ENCODE data around the gene FAM193A. TPM values are rescaled to one million over a fixed set of nuclear protein-coding genes. Genes with fewer than 3 reads are reported as not detected.
"Not testable (repeated sequence)": the region's sequence is repeated elsewhere in the genome, so short reads cannot be mapped to it uniquely, and the experiment has no call there.

The FAM193A gene
- polyA plus RNA-seq, 2 donors: 5.8 to 10.2 TPM

GRCh38 chr4:2672082-2672481, 135.6 kb downstream of the FAM193A start:
- H3K27me3 ChIP-seq (ENCODE audit: control insufficient read depth in 1 of 2, insufficient read depth in 2 of 2, low read length in 2 of 2): no peaks in the 10 kb centered on the region
- no peak overlapping the region for H3K4me3 ChIP-seq (ENCODE audit: low read depth in 1 of 2, low read length in 2 of 2)
- WGBS, 2 donors: 82 to 89% methylated on average over 3 of the region's 3 CpGs
- H3K4me1 ChIP-seq (ENCODE audit: control insufficient read depth in 2 of 2, insufficient read depth in 2 of 2, low read length in 1 of 2): peaks cover 0 to 4% of the 10 kb centered on the region in 2 donors
- no peaks in the 10 kb centered on the region for H3K9me3 ChIP-seq (ENCODE audit: control insufficient read depth in 2 of 2, insufficient read depth in 1 of 2, low read depth in 1 of 2, low read length in 1 of 2)
- no peak overlapping the region for H3K27ac ChIP-seq (ENCODE audit: low read depth in 2 of 2, low read length in 1 of 2)
- H3K36me3 ChIP-seq (ENCODE audit: control insufficient read depth in 2 of 2, insufficient read depth in 2 of 2, low read length in 1 of 2): peaks cover 3 to 12% of the 10 kb centered on the region in 2 donors

DNA sequence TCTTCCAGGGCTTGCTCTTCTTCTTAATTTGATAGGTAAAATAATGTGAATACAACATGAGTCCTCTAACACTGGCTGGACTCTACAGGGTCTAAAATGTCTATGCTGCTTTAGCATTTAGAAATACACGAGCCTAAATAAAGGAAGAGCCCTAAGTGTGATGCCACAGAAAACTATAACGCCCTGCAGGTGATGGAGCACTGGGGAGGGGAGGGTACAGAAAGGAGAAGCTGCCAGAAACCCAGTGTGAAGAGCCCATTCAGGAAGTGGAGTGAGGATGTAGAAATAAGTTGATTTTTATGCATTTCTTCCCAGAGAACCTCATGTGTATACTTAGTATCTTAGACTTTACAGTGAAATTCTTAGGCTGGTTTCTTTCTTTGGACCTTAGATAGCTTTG, 136.3 kb downstream of the FAM193A start:
- Histone ChIP-seq H3K36me3 (ENCODE audit: control insufficient read depth in 2 of 2, insufficient read depth in 2 of 2, low read length in 1 of 2) (peaks cover 3 to 12% of the 10 kb centered on the region in 2 donors), H3K4me1 (ENCODE audit: control insufficient read depth in 2 of 2, insufficient read depth in 2 of 2, low read length in 1 of 2) (peaks cover 0 to 4% of the 10 kb centered on the region in 2 donors)
- 60 to 66% methylated on average over 2 of the region's 2 CpGs for whole genome bisulfite sequencing, 2 donors

GRCh38 chr4:2673157-2673556, 136.7 kb downstream of the FAM193A start:
- peaks cover 3 to 12% of the 10 kb centered on the region in 2 donors for H3K36me3 ChIP-seq (ENCODE audit: control insufficient read depth in 2 of 2, insufficient read depth in 2 of 2, low read length in 1 of 2)
- 61 to 67% methylated on average over 1 of the region's 1 CpG for WGBS, 2 donors
- H3K9me3 ChIP-seq (ENCODE audit: control insufficient read depth in 2 of 2, insufficient read depth in 1 of 2, low read depth in 1 of 2, low read length in 1 of 2): no peaks in the 10 kb centered on the region
- H3K4me3 ChIP-seq (ENCODE audit: low read depth in 1 of 2, low read length in 2 of 2): no peak overlapping the region
- no peaks in the 10 kb centered on the region for H3K27me3 ChIP-seq (ENCODE audit: control insufficient read depth in 1 of 2, insufficient read depth in 2 of 2, low read length in 2 of 2)
- no peak overlapping the region for H3K27ac ChIP-seq (ENCODE audit: low read depth in 2 of 2, low read length in 1 of 2)
- H3K4me1 ChIP-seq (ENCODE audit: control insufficient read depth in 2 of 2, insufficient read depth in 2 of 2, low read length in 1 of 2): peaks cover 0 to 4% of the 10 kb centered on the region in 2 donors

More for the DNA sequence above, 136.3 kb downstream of the FAM193A start:
- Histone ChIP-seq H3K9me3 (ENCODE audit: control insufficient read depth in 2 of 2, insufficient read depth in 1 of 2, low read depth in 1 of 2, low read length in 1 of 2) (no peaks in the 10 kb centered on the region), H3K27me3 (ENCODE audit: control insufficient read depth in 1 of 2, insufficient read depth in 2 of 2, low read length in 2 of 2) (no peaks in the 10 kb centered on the region), H3K27ac (ENCODE audit: low read depth in 2 of 2, low read length in 1 of 2) (no peak overlapping the region), H3K4me3 (ENCODE audit: low read depth in 1 of 2, low read length in 2 of 2) (no peak overlapping the region)

DNA sequence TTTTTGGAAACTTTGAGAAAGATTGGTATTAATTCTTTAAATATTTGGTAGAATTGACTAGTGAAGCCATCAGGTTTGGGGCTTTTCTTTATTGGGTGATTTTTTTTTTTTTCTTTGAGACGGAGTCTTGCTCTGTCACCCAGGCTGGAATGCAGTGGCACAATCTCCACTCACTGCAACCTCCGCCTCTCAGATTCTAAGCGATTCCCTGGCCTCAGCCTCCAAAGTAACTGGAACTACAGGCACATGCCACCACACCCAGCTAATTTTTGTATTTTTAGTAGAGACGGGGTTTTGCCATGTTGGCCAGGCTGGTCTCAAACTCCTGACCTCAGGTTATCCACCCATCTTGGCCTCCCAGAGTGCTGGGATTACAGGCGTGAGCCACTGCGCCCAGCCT, 143.3 kb downstream of the FAM193A start:
- not testable (repeated sequence) for H3K4me3 ChIP-seq (ENCODE audit: low read depth in 1 of 2, low read length in 2 of 2)

GRCh38 chr4:2684486-2684885, 148.0 kb downstream of the FAM193A start:
- WGBS, 2 donors: 95 to 96% methylated on average over 9 of the region's 9 CpGs
- Histone ChIP-seq H3K36me3 (ENCODE audit: control insufficient read depth in 2 of 2, insufficient read depth in 2 of 2, low read length in 1 of 2) (peaks cover 7 to 20% of the 10 kb centered on the region in 2 donors), H3K27me3 (ENCODE audit: control insufficient read depth in 1 of 2, insufficient read depth in 2 of 2, low read length in 2 of 2) (no peaks in the 10 kb centered on the region), H3K4me1 (ENCODE audit: control insufficient read depth in 2 of 2, insufficient read depth in 2 of 2, low read length in 1 of 2) (no peaks in the 10 kb centered on the region), H3K27ac (ENCODE audit: low read depth in 2 of 2, low read length in 1 of 2) (no peak overlapping the region), H3K9me3 (ENCODE audit: control insufficient read depth in 2 of 2, insufficient read depth in 1 of 2, low read depth in 1 of 2, low read length in 1 of 2) (no peaks in the 10 kb centered on the region), H3K4me3 (ENCODE audit: low read depth in 1 of 2, low read length in 2 of 2) (no peak overlapping the region)

More for the DNA sequence above, 143.3 kb downstream of the FAM193A start:
- not testable (repeated sequence) for H3K27ac ChIP-seq (ENCODE audit: low read depth in 2 of 2, low read length in 1 of 2); H3K27me3 ChIP-seq (ENCODE audit: control insufficient read depth in 1 of 2, insufficient read depth in 2 of 2, low read length in 2 of 2); H3K4me1 ChIP-seq (ENCODE audit: control insufficient read depth in 2 of 2, insufficient read depth in 2 of 2, low read length in 1 of 2); H3K9me3 ChIP-seq (ENCODE audit: control insufficient read depth in 2 of 2, insufficient read depth in 1 of 2, low read depth in 1 of 2, low read length in 1 of 2); H3K36me3 ChIP-seq (ENCODE audit: control insufficient read depth in 2 of 2, insufficient read depth in 2 of 2, low read length in 1 of 2)
- whole genome bisulfite sequencing, 2 donors: 95 to 97% methylated on average over 6 of the region's 6 CpGs

DNA sequence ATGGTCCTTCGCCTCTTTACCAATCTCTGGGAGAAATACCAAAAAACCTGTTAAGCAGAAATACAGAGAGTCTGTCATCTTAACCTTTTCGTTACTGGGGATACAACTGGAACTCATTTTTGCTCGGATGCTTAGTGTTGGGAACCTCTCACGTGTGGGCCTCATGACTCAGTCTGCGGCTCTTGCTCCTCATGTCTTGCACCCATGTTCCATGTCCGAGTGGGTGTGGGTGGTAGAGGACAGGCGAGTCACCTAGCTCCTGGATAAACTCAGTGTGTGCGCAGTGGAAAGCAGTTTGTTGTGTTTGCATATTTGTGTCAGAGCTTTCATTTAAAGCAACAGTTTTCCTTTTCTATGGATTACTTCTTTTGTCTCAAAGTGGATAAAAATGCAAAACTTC, 149.1 kb downstream of the FAM193A start:
- Histone ChIP-seq H3K36me3 (ENCODE audit: control insufficient read depth in 2 of 2, insufficient read depth in 2 of 2, low read length in 1 of 2) (peaks cover 7 to 24% of the 10 kb centered on the region in 2 donors), H3K27me3 (ENCODE audit: control insufficient read depth in 1 of 2, insufficient read depth in 2 of 2, low read length in 2 of 2) (no peaks in the 10 kb centered on the region), H3K4me3 (ENCODE audit: low read depth in 1 of 2, low read length in 2 of 2) (no peak overlapping the region), H3K4me1 (ENCODE audit: control insufficient read depth in 2 of 2, insufficient read depth in 2 of 2, low read length in 1 of 2) (peaks cover 0 to 3% of the 10 kb centered on the region in 2 donors), H3K9me3 (ENCODE audit: control insufficient read depth in 2 of 2, insufficient read depth in 1 of 2, low read depth in 1 of 2, low read length in 1 of 2) (no peaks in the 10 kb centered on the region), H3K27ac (ENCODE audit: low read depth in 2 of 2, low read length in 1 of 2) (no peak overlapping the region)
- WGBS, 2 donors: 93 to 94% methylated on average over 8 of the region's 8 CpGs

DNA sequence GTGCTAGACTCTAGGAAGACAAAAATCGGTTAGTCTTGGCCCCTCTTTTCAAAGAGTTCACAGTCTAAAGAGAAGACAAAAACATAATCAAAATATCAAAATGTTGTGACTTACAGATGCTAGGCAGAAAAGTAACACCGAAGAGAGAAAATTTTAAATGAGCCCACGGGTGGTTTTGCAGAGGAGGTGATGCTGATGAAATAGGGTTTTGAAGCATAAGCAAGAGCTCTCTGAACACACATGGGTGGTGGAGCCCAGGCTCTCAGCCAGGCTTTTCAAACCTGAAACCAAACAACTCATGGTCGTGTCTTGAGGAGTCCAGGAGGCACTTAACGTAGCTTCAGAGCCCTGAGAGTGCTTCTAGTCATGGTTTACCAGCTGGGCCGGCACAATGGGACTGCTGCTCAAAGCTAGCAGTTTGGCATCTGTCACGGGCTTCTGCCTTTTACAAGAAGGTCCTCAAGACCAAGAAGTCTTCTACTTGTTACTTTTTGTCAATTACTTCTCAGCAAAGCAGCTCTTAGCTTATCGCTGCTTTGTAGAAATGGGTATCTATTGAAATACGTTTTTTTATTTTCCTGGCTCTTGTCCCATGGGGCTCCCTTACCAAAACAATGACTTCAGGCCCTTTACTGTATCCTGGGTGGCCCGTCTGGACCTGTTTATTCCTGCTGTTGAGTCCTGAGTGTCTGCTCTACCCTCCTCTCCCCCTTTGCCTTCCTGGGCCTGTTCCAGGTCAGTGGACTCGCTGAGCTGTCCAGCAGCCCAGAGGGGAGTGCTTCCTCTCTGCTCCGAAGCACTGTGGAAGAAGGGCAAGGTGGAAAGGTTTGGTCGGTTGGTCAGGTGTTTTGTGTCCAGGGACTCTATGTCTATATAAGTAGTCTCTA, 150.2 kb downstream of the FAM193A start:
- peaks cover 7 to 29% of the 10 kb centered on the region in 2 donors for H3K36me3 ChIP-seq (ENCODE audit: control insufficient read depth in 2 of 2, insufficient read depth in 2 of 2, low read length in 1 of 2)
- peaks cover 0 to 3% of the 10 kb centered on the region in 2 donors for H3K4me1 ChIP-seq (ENCODE audit: control insufficient read depth in 2 of 2, insufficient read depth in 2 of 2, low read length in 1 of 2)
- H3K9me3 ChIP-seq (ENCODE audit: control insufficient read depth in 2 of 2, insufficient read depth in 1 of 2, low read depth in 1 of 2, low read length in 1 of 2): no peaks in the 10 kb centered on the region
- WGBS, 2 donors: 77 to 82% methylated on average over 13 of the region's 13 CpGs
- H3K4me3 ChIP-seq (ENCODE audit: low read depth in 1 of 2, low read length in 2 of 2): no peak overlapping the region
- H3K27me3 ChIP-seq (ENCODE audit: control insufficient read depth in 1 of 2, insufficient read depth in 2 of 2, low read length in 2 of 2): no peaks in the 10 kb centered on the region
- no peak overlapping the region for H3K27ac ChIP-seq (ENCODE audit: low read depth in 2 of 2, low read length in 1 of 2)

DNA sequence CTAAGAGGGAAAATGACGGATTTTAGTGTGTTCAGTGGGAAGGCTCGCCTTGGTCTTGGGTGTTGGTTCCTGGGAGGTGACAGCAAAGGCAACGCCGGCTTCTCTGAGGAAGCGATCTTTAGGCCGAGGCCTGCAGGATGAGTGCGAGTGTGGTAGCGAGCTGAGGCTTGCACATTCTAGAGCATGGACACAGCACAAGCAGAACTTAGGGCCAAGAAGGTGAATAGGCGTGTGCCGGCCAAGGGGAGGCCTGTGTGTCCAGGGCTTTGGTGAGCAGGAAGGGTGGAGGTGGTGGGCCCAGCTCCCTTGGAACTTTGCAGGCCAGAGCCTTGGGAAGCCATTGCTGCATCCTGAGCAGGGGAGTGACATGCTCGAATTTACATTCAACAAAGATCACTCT, 151.8 kb downstream of the FAM193A start:
- Histone ChIP-seq H3K4me3 (ENCODE audit: low read depth in 1 of 2, low read length in 2 of 2) (no peak overlapping the region), H3K4me1 (ENCODE audit: control insufficient read depth in 2 of 2, insufficient read depth in 2 of 2, low read length in 1 of 2) (peaks cover 0 to 3% of the 10 kb centered on the region in 2 donors), H3K27ac (ENCODE audit: low read depth in 2 of 2, low read length in 1 of 2) (no peak overlapping the region), H3K36me3 (ENCODE audit: control insufficient read depth in 2 of 2, insufficient read depth in 2 of 2, low read length in 1 of 2) (peaks cover 6 to 33% of the 10 kb centered on the region in 2 donors), H3K27me3 (ENCODE audit: control insufficient read depth in 1 of 2, insufficient read depth in 2 of 2, low read length in 2 of 2) (no peaks in the 10 kb centered on the region), H3K9me3 (ENCODE audit: control insufficient read depth in 2 of 2, insufficient read depth in 1 of 2, low read depth in 1 of 2, low read length in 1 of 2) (no peaks in the 10 kb centered on the region)
- WGBS, 2 donors: 96 to 98% methylated on average over 11 of the region's 11 CpGs

GRCh38 chr4:2688697-2689096, 152.2 kb downstream of the FAM193A start:
- whole genome bisulfite sequencing, 2 donors: 98% methylated on average over 4 of the region's 4 CpGs
- Histone ChIP-seq H3K9me3 (ENCODE audit: control insufficient read depth in 2 of 2, insufficient read depth in 1 of 2, low read depth in 1 of 2, low read length in 1 of 2) (no peaks in the 10 kb centered on the region), H3K36me3 (ENCODE audit: control insufficient read depth in 2 of 2, insufficient read depth in 2 of 2, low read length in 1 of 2) (peaks cover 9 to 36% of the 10 kb centered on the region in 2 donors), H3K4me3 (ENCODE audit: low read depth in 1 of 2, low read length in 2 of 2) (no peak overlapping the region), H3K4me1 (ENCODE audit: control insufficient read depth in 2 of 2, insufficient read depth in 2 of 2, low read length in 1 of 2) (peaks cover 0 to 3% of the 10 kb centered on the region in 2 donors), H3K27ac (ENCODE audit: low read depth in 2 of 2, low read length in 1 of 2) (no peak overlapping the region), H3K27me3 (ENCODE audit: control insufficient read depth in 1 of 2, insufficient read depth in 2 of 2, low read length in 2 of 2) (no peaks in the 10 kb centered on the region)

DNA sequence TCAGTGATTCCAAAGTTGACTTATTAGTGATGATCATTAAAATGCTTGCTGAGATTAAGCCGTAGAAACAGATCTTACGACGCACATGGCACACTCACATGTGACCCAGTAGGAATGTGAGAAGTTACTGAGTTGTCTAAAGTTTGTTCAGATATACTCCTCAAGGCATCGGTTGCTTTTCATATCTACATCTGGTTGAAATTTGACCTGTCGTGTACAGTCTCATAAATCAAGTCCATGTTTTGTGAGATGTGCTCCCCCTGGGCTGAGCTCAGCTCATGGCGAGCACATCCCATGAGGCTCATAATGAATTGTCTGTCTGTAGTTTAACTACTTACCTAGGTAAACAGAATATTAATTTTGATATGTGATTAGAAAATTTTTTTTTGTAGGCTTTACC, 152.7 kb downstream of the FAM193A start:
- Histone ChIP-seq H3K27ac (ENCODE audit: low read depth in 2 of 2, low read length in 1 of 2) (no peak overlapping the region), H3K4me1 (ENCODE audit: control insufficient read depth in 2 of 2, insufficient read depth in 2 of 2, low read length in 1 of 2) (peaks cover 0 to 3% of the 10 kb centered on the region in 2 donors), H3K4me3 (ENCODE audit: low read depth in 1 of 2, low read length in 2 of 2) (no peak overlapping the region), H3K27me3 (ENCODE audit: control insufficient read depth in 1 of 2, insufficient read depth in 2 of 2, low read length in 2 of 2) (no peaks in the 10 kb centered on the region), H3K36me3 (ENCODE audit: control insufficient read depth in 2 of 2, insufficient read depth in 2 of 2, low read length in 1 of 2) (peaks cover 12 to 38% of the 10 kb centered on the region in 2 donors), H3K9me3 (ENCODE audit: control insufficient read depth in 2 of 2, insufficient read depth in 1 of 2, low read depth in 1 of 2, low read length in 1 of 2) (no peaks in the 10 kb centered on the region)
- WGBS, 2 donors: 83 to 85% methylated on average over 6 of the region's 6 CpGs

All from esophagus (tissue), 2 donors.